H1 (cell line): Measurements from ENCODE around the gene HOXD10. TPM values are rescaled to one million over a fixed set of nuclear protein-coding genes. Genes with fewer than 3 reads are reported as not detected.

Experiments used
- ASH2L ChIP-seq: fragments of 200-600, 300-600 bp; sonication (generic); IDR thresholded peaks from one replicate; pipeline ENCODE4 v1.7.1; 2017; ENCODE audit warnings: low read length
- BACH1 ChIP-seq: IDR thresholded peaks from 2 replicates; pipeline ENCODE4 v1.6.1; 2012; ENCODE audit warnings: low read length, improper control_type of control experiment
- CHD2 ChIP-seq: IDR thresholded peaks from 2 replicates; pipeline ENCODE4 v1.6.1; 2012; ENCODE audit warnings: low read length, improper control_type of control experiment
- E2F6 ChIP-seq: IDR thresholded peaks from 2 replicates; pipeline ENCODE4 v1.6.1; 2012; ENCODE audit warnings: inconsistent platforms
- EGR1 ChIP-seq: IDR thresholded peaks from 2 replicates; pipeline ENCODE4 v1.6.1; 2011; ENCODE audit warnings: low read depth, low read length, borderline replicate concordance
- EP300 ChIP-seq, 2 experiments: IDR thresholded peaks; 1 replicate in 1 of 2; 2 replicates in 1 of 2; pipeline ENCODE4 v1.6.1; 2011 to 2012; ENCODE audit warnings: low read depth in 2 of 2, low read length in 2 of 2, mild to moderate bottlenecking in 2 of 2, borderline replicate concordance in 1 of 2, inconsistent platforms in 1 of 2, moderate library complexity in 1 of 2
- HDAC2 ChIP-seq, 2 experiments: fragments of 300-600 bp in 1 of 2; sonication (generic) in 1 of 2; IDR thresholded peaks; 2 replicates each; pipeline ENCODE4 v1.6.1; 2011 to 2012; ENCODE audit warnings: low read depth in 2 of 2, low read length in 2 of 2, mild to moderate bottlenecking in 2 of 2, moderate library complexity in 2 of 2, borderline replicate concordance in 1 of 2, inconsistent platforms in 1 of 2
- MAX ChIP-seq: IDR thresholded peaks from 2 replicates; pipeline ENCODE4 v1.6.1; 2012; ENCODE audit warnings: inconsistent platforms
- RNF2 ChIP-seq: fragments of 200-900, 300-1000 bp; sonication (generic); IDR thresholded peaks from 2 replicates; pipeline ENCODE4 v1.7.1; 2016; ENCODE audit warnings: borderline replicate concordance, low read depth, mild to moderate bottlenecking, antibody characterized with exemption, low read length; ENCODE audit not compliant: poor library complexity, severe bottlenecking; ENCODE audit errors: missing control alignments
- SP2 ChIP-seq: IDR thresholded peaks from 2 replicates; pipeline ENCODE4 v1.6.1; 2012; ENCODE audit warnings: mild to moderate bottlenecking, low read length, inconsistent platforms
- SP4 ChIP-seq: IDR thresholded peaks from 2 replicates; pipeline ENCODE4 v1.6.1; 2012; ENCODE audit warnings: low read length, inconsistent platforms
- YY1 ChIP-seq: IDR thresholded peaks from 2 replicates; pipeline ENCODE4 v1.6.1; 2011; ENCODE audit warnings: low read depth, mild to moderate bottlenecking, low read length
- polyA plus RNA-seq, 7 experiments: library from polyadenylated mRNA; depleted of rRNA in 3 of 7; stranded (reverse) in 5 of 7; unstranded in 2 of 7; fragments of >200 nt in 5 of 7; fragments of 200-250 nt in 2 of 7; gene quantifications; 1 replicate in 5 of 7; 2 replicates in 1 of 7; 4 replicates in 1 of 7; pipeline versions ENCODE4 v1.2.1 to v1.2.3, GENCODE V29; 2011 to 2013; ENCODE audit warnings: missing spikeins in 2 of 7, mixed read lengths in 2 of 7
- total RNA-seq: library from RNA; stranded (reverse); fragmentation: NEBNext Ultra II Directional; extraction: Animal tissue kit (Norgen Biotek cat#: 25700); gene quantifications from 2 replicates; pipeline ENCODE4 v1.2.1, GENCODE V29; 2021

Gene HOXD10
- total and polyA plus RNA-seq, 2 of the 8 experiments (the other 6 are each of a cell fraction or from before 2014, with no cell fraction given): not detected

- TF ChIP-seq HDAC2 (IDR thresholded peaks at IDR 0.05; ENCODE audit: borderline replicate concordance in 1 of 2, low read depth in 2 of 2, low read length in 2 of 2) (0 out of 4 replicates have a peak, but pooled peaks of 1 of the 2 experiments have one; percentile 13), RNF2 (peak; percentile 67), E2F6 (peak; percentile 58), ASH2L (no peak), EP300 (IDR thresholded peaks at IDR 0.05; ENCODE audit: borderline replicate concordance in 1 of 2, low read depth in 2 of 2, low read length in 2 of 2) (no peak), EGR1 (0 out of 2 replicates have a peak, but pooled peaks have one; percentile 28), SP2 (no peak), CHD2 (peak; percentile 88), SP4 (no peak), BACH1 (peak; percentile 33; the same call in 1 of the 2 replicates), MAX (peak; percentile 56), YY1 (peak; percentile 16; the same call in 1 of the 2 replicates)
These were observed 12.6 kb downstream of the HOXD10 start, which contains the start of gene HOXD8 (continued) for GRCh38 chr2:176128982-176129796.
